HG02623 (cell line): Measurements from ENCODE around the gene WNT3A.

Source experiments
- ATAC-seq: cut with Tn5 transposase; IDR thresholded peaks from one replicate; pipeline ENCODE4 v1.9.1; 2021; ENCODE audit warnings: moderate library complexity; ENCODE audit not compliant: unreplicated experiment

WNT3A gene

GRCh38 chr1:228047183-228047466 lies 40.3 kb downstream of the WNT3A start:
- ATAC-seq, result no peak

DNA sequence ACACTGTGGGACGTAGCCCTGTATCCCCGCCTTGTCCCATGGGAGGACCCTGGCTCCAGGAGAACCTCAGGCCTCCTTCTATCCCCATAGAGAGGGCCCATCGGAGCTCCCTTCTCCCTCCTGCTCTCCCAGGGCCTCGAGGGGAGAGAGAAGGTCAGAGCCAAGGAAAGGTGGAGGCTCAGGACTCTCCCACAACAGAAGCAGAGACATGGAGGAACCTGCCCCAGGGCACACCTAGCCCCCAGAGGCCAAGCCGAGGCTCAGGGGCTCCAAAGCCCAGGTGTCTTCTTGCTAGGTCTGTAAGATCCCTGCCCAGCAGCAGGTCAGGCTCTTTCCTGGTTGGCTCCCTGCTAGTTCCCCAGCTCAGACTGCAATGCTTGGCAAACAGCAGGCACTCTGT lies 41.3 kb downstream of the WNT3A start:
- ATAC-seq, result no peak

GRCh38 chr1:228048659-228049298 lies 42.0 kb downstream of the WNT3A start:
- no peak for ATAC-seq

DNA sequence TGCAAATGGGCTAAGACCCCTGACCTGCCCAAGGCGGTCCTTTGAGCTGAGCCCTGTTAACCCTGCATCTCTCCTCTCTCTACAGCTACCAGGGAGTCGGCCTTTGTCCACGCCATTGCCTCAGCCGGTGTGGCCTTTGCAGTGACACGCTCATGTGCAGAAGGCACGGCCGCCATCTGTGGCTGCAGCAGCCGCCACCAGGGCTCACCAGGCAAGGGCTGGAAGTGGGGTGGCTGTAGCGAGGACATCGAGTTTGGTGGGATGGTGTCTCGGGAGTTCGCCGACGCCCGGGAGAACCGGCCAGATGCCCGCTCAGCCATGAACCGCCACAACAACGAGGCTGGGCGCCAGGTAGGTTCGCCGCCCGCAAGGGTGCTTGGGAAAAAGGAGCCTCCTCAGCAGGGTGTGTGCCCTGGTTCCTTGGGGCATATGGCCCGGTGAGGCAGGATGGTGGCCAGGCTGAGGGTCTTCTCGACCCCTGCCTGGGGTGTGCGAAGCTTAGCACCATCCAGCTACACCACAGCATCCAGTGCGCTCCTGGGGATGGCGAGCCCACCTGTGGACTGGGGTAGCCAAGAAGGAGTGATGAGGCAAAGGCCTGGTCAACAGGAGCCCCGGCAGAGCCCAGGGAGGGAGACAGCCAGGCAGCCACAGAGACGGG lies 43.9 kb downstream of the WNT3A start:
- no peak for ATAC-seq

DNA sequence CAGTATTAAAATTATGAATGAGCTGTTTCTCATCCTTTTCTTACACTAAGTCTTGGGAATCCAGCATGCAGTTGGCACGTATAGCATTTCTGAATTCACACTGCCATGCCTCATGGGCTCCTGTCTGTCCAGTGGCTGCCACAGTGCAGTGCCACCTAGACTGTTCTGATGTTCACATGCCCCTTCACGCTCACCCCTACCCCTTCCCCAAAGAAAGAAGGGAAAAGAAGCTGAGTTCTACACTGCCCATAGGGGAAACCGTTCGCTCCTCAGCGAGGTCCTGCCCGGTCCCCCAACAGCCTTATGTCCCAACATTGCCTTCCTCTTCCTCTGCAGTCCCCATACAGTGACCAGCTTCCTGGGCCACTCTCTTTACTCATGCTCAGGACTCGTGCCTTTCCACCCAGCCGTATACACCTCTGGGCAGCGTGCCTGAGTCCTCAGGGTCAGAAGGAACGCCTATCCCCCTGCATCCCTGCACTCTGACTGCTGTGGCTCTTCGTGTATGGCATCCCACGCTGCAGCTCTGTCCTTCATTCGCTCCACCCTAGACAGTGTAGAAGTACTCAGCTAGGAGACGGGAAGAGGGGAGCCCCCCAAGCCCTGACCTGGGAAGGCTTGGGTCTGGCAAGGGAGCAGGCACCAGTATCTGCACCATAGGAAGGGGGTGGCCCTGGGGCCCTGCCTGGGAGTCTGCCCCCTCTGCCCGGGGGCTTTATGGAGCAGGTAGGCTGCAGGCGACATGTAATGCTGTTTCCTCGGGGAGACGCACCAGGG lies 51.6 kb downstream of the WNT3A start:
- no peak for ATAC-seq

DNA sequence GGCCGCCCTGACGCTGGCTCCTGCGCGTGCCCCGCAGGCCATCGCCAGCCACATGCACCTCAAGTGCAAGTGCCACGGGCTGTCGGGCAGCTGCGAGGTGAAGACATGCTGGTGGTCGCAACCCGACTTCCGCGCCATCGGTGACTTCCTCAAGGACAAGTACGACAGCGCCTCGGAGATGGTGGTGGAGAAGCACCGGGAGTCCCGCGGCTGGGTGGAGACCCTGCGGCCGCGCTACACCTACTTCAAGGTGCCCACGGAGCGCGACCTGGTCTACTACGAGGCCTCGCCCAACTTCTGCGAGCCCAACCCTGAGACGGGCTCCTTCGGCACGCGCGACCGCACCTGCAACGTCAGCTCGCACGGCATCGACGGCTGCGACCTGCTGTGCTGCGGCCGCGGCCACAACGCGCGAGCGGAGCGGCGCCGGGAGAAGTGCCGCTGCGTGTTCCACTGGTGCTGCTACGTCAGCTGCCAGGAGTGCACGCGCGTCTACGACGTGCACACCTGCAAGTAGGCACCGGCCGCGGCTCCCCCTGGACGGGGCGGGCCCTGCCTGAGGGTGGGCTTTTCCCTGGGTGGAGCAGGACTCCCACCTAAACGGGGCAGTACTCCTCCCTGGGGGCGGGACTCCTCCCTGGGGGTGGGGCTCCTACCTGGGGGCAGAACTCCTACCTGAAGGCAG lies 52.3 kb downstream of the WNT3A start:
- ATAC-seq, result no peak

GRCh38 chr1:228059634-228060457 lies 53.0 kb downstream of the WNT3A start:
- no peak for ATAC-seq

- no peak for ATAC-seq
Measured at GRCh38 chr1:228060458-228061190, 53.8 kb downstream of the WNT3A start.

- no peak for ATAC-seq
Measured at GRCh38 chr1:228061411-228062084, 54.8 kb downstream of the WNT3A start.

- no peak for ATAC-seq
Measured at GRCh38 chr1:228062085-228062791, 55.4 kb downstream of the WNT3A start.

GRCh38 chr1:228062812-228063211 lies 56.0 kb downstream of the WNT3A start:
- no peak for ATAC-seq

DNA sequence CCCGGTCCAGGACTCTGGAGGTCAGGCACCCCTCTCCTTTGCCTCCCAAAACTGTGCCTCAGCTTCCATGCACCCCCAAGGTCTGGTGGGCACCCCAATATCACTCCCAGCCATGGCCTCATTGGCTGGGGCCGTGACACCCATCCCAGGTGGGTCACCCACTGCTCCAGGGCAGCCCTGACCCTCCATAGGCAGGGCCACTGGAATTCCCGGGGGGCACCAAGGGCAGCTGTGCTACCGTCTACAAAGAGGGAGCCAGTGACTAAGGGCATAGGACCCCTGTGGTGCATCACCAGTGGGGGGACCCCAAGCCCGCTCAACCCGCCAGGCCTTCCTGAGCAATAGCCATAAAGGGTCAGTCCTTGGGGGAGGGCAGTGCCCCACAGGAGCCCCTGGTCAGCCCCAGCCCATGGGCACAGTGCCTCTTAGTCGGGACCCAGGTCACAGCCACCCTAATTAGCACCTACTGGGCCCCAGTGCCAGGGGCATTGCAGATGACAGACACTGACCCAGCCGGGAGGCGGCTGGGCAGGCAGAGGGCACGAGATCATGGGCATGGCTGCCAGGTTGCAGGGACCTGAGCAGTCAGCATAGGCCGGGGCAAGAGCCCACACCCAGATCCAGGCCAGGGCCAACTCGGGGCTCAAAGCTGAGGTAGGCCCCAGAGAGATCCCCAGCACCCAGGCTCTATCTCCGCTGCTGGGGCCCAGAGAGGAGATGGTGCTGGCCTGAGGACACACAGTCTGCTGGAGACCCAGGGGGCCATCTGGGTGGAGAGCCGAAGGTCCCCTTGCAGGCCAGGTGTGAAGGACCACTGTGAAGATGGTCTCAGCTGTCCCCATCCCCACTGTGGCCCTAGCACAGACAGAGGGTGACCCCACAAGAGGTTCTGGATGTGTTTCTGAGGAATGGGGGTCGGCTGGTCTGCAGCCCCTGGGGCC lies 56.7 kb downstream of the WNT3A start:
- no peak for ATAC-seq

DNA sequence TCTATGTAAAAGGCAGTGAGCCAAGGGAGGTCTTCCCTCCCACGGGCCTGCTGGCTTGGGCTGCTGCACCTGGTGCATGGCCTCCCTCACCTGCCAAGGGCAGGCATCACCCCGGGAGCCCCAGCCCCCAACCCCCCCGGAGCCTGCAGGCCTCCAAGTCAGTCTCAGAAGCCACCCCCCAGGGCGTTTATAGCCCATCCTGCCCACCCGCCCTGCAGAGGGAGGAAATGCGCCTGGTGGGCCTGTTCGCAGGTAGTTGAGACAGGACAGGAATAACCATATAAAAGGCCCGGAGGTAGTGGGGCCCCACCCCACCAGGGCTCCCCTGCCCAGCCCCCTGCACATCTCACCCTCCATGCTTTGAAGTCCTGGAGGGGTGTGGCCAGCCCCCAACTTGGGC lies 57.5 kb downstream of the WNT3A start:
- ATAC-seq, result no peak

DNA sequence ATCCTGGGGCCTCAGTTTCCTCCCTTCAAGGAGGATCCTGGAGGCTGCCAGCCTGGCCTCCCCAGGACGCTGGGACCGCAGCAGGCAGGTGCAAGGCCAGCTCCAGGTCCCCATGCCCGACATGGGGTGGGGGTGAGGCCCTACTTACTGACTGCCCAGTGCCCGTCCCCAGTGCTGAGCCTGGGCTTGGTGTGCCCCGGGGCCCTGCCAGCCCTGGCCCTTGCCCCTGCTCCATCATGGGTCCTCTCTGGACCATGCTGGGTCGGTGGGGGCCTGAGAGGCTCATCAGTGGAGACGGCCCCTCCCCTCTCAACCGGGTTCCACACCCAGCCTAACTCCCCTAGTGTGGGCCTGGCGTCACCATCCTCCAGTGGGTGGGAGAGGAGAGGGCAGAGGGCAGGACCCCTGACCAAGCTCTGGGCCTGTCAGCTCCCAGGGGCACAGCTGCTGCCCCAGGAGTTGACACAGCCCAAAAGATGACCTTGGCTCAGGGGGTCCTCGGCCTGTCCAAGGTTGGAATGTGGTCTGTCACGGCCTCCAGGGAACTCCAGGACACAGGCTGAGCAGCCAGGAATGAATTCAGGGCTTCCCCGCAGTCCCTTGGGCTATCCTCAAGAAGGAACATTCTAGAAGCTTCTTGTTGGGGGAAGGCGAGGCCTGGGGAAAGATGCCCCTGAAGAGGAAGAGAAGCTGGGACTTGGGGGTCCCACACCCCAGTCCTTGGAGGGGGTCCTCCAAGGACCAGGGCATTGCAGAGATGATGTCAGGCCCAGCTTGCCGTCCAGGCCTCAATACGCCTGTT lies 58.1 kb downstream of the WNT3A start:
- ATAC-seq, result no peak

- no peak for ATAC-seq
Measured at GRCh38 chr1:228065543-228066347, 58.9 kb downstream of the WNT3A start.

- no peak for ATAC-seq
Measured at GRCh38 chr1:228066416-228066815, 59.6 kb downstream of the WNT3A start.
